Panc1 (cell line): Measurements from ENCODE around the gene CERS1. TPM values are rescaled to one million over a fixed set of nuclear protein-coding genes. Genes with fewer than 3 reads are reported as not detected.

Experiments used
- ATAC-seq: fragments of 200-7000 bp; cut with Tn5 transposase; 2 replicates; pipeline ENCODE4 v1.9.1; 2020; ENCODE audit warnings: mild to moderate bottlenecking, moderate library complexity
- BruUV-seq: library from RNA; stranded (reverse); fragments of 400-500 nt; replicated peaks from 2 replicates; lab custom pipeline; 2021; lab: Mats Ljungman, UMichigan
- CTCF ChIA-PET: fragments of 300-600 bp; sonication (Branson Sonifier 250); formaldehyde crosslinking; loops from one replicate; lab custom pipeline; 2022; ENCODE audit warnings: antibody characterized with exemption; lab: Charles Lee
- POLR2A ChIA-PET: fragments of 300-600 bp; sonication (Branson Sonifier 250); formaldehyde crosslinking; loops from one replicate; lab custom pipeline; 2022; ENCODE audit warnings: antibody characterized with exemption; lab: Charles Lee
- DNase-seq: peaks from one replicate; pipeline ENCODE4 v3.0.0-alpha.2; 2010; ENCODE audit warnings: low read depth, low spot score
- H3K27ac ChIP-seq: 2 replicates; pipeline ENCODE4 v1.5.1; 2011; ENCODE audit warnings: mild to moderate bottlenecking, low read length, inconsistent platforms
- H3K27me3 ChIP-seq: fragments of 200-500 bp; sonication (Bioruptor generic); 2 replicates; pipeline ENCODE4 v1.6.0; 2014; ENCODE audit warnings: low read length, inconsistent platforms; ENCODE audit not compliant: control insufficient read depth, insufficient read depth
- H3K36me3 ChIP-seq: fragments of 200-500 bp; sonication (Bioruptor generic); 2 replicates; pipeline ENCODE4 v1.5.1; 2014; ENCODE audit warnings: inconsistent platforms, mild to moderate bottlenecking, low read length, moderate library complexity; ENCODE audit not compliant: control insufficient read depth, insufficient read depth
- H3K4me1 ChIP-seq: 2 replicates; pipeline ENCODE4 v1.5.1; 2011; ENCODE audit warnings: inconsistent platforms, mild to moderate bottlenecking, low read length, moderate library complexity; ENCODE audit not compliant: control insufficient read depth, insufficient read depth
- H3K4me3 ChIP-seq, 2 experiments: 2 replicates each; pipeline ENCODE4 v1.5.1; 2011 to 2012; ENCODE audit warnings: low read depth in 2 of 2, low read length in 2 of 2, mild to moderate bottlenecking in 2 of 2, inconsistent platforms in 1 of 2, moderate library complexity in 1 of 2
- H3K9me3 ChIP-seq: fragments of 200-500 bp; sonication (Bioruptor generic); 2 replicates; pipeline ENCODE4 v1.5.1; 2014; ENCODE audit warnings: low read depth, mild to moderate bottlenecking, inconsistent platforms, low read length, moderate library complexity; ENCODE audit not compliant: control insufficient read depth, insufficient read depth
- CTCF ChIP-seq: fragments of 450-650 bp; IDR thresholded peaks from 2 replicates; pipeline ENCODE4 v1.5.1; 2017; ENCODE audit warnings: mild to moderate bottlenecking
- POLR2AphosphoS5 ChIP-seq: IDR thresholded peaks from 2 replicates; pipeline ENCODE4 v1.6.1; 2012; ENCODE audit warnings: mild to moderate bottlenecking, low read depth, low read length, moderate library complexity
- REST ChIP-seq, 2 experiments: IDR thresholded peaks; 2 replicates each; pipeline ENCODE4 v1.6.1; 2011 to 2012; ENCODE audit warnings: low read depth in 2 of 2, control low read depth in 1 of 2, low read length in 1 of 2, mild to moderate bottlenecking in 1 of 2, moderate library complexity in 1 of 2; ENCODE audit not compliant: insufficient read depth in 1 of 2
- SIN3A ChIP-seq: IDR thresholded peaks from 2 replicates; pipeline ENCODE4 v1.6.1; 2012; ENCODE audit warnings: low read depth, mild to moderate bottlenecking, low read length, moderate library complexity, borderline replicate concordance; ENCODE audit not compliant: insufficient read depth
- TCF7L2 ChIP-seq: IDR thresholded peaks from 2 replicates; pipeline ENCODE4 v1.6.1; 2011; ENCODE audit warnings: mild to moderate bottlenecking, low read depth, low read length, inconsistent platforms
- in situ Hi-C: cut with HindIII; loops from 2 replicates; pipeline ENCODE4 v1.10.0; 2016; ENCODE audit warnings: low sequenced_read_pairs, low pct_unique_long_range_greater_than_20kb
- intact Hi-C: fragments of 100-400 bp; cut with micrococcal nuclease; formaldehyde crosslinking; loops from one replicate; pipeline ENCODE4 v1.10.0; 2022; ENCODE audit not compliant: unreplicated experiment
- total RNA-seq: library from RNA; stranded (reverse); gene quantifications from one replicate; pipeline ENCODE4 v1.2.1, GENCODE V29; 2021; ENCODE audit not compliant: unreplicated experiment

The CERS1 gene
- total RNA-seq, 1 experiment from 2014 or later: 4.5 TPM

- BruUV-seq: no TSS peak
- TF ChIP-seq TCF7L2: no peak
- TF ChIP-seq POLR2AphosphoS5: no peak
- TF ChIP-seq SIN3A: no peak
- no peak for TF ChIP-seq CTCF
- TF ChIP-seq REST (IDR thresholded peaks at IDR 0.05; ENCODE audit: insufficient read depth in 1 of 2, low read depth in 2 of 2, low read length in 1 of 2): no peak
- intact Hi-C loops: no loop called here
- in situ Hi-C loops: no loop called here
- no peak for DNase-seq
- Histone ChIP-seq H3K36me3 (peaks cover 2% of the 10 kb centered on the region; the same call in 1 of the 2 replicates), H3K4me1 (no peaks in the 10 kb centered on the region; the same call in 1 of the 2 replicates), H3K27me3 (no peaks in the 10 kb centered on the region), H3K27ac (no peak overlapping the region), H3K9me3 (no peaks in the 10 kb centered on the region), H3K4me3 (no peak overlapping the region)
- ChIA-PET CTCF (no interaction called here), POLR2A (no interaction called here)
- ATAC-seq: no peak
These were observed 49.3 kb upstream of the CERS1 start for GRCh38 chr19:18945297-18945696.

GRCh38 chr19:18943465-18943864 lies 47.5 kb upstream of the CERS1 start:
- DNase-seq: no peak

More at GRCh38 chr19:18943465-18943864, 47.5 kb upstream of the CERS1 start:
- no TSS peak for BruUV-seq
- Histone ChIP-seq H3K4me1 (peaks cover 5% of the 10 kb centered on the region), H3K4me3 (no peak overlapping the region), H3K27me3 (no peaks in the 10 kb centered on the region), H3K9me3 (no peaks in the 10 kb centered on the region), H3K36me3 (peaks cover 2% of the 10 kb centered on the region; the same call in 1 of the 2 replicates), H3K27ac (no peak overlapping the region)
- POLR2A ChIA-PET: no interaction called here
- ATAC-seq: no peak
- in situ Hi-C loops: no loop called here
- intact Hi-C loops: no loop called here
- CTCF ChIA-PET: no interaction called here
- TF ChIP-seq SIN3A (no peak), TCF7L2 (no peak), POLR2AphosphoS5 (no peak), CTCF (no peak), REST (IDR thresholded peaks at IDR 0.05; ENCODE audit: insufficient read depth in 1 of 2, low read depth in 2 of 2, low read length in 1 of 2) (no peak)
